OCI-LY1 (cell line): ENCODE data around the gene LMBRD2.

ENCODE experiments used
- CTCF ChIP-seq: fragments of 200-600 bp; sonication (generic), shearing (Covaris generic); IDR thresholded peaks from 2 replicates; pipeline ENCODE4 v1.5.1; 2017; ENCODE audit warnings: mild to moderate bottlenecking, antibody characterized with exemption, low read length, moderate library complexity, mixed read lengths
- EZH2 ChIP-seq: fragments of 200-600 bp; sonication (generic), shearing (Covaris generic); IDR thresholded peaks from 2 replicates; pipeline ENCODE4 v1.8.0; 2017; ENCODE audit warnings: borderline replicate concordance, mixed run types, mild to moderate bottlenecking, antibody characterized with exemption, low read length, moderate library complexity, mixed read lengths

- TF ChIP-seq CTCF (no peak), EZH2 (no peak)
These were observed 22.4 kb upstream of the LMBRD2 start for GRCh38 chr5:36174119-36174518.
